MM.1S (cell line): Measurements from ENCODE around the gene BCLAF3.

Experiments
- DNase-seq: peaks from one replicate; pipeline ENCODE4 v3.0.0-alpha.2; 2015
- H2AFZ ChIP-seq: fragments of 300-600 bp; sonication (generic); 2 replicates; pipeline ENCODE4 v1.6.0; 2016; ENCODE audit warnings: antibody characterized with exemption, low read length
- H3F3A ChIP-seq: fragments of 300-600 bp; sonication (generic); 2 replicates; pipeline ENCODE4 v1.6.1; 2016; ENCODE audit warnings: mild to moderate bottlenecking, antibody characterized with exemption, low read length, moderate library complexity, mixed read lengths; ENCODE audit not compliant: insufficient read depth
- H3K27ac ChIP-seq: fragments of 300-600 bp; sonication (generic); 2 replicates; pipeline ENCODE4 v1.5.1; 2016; ENCODE audit warnings: mild to moderate bottlenecking, low read length
- H3K27me3 ChIP-seq: fragments of 300-600 bp; sonication (generic); replicated peaks from 2 replicates; pipeline ENCODE4 v1.6.0; 2016; ENCODE audit warnings: low read length; ENCODE audit not compliant: insufficient read depth
- H3K36me3 ChIP-seq: fragments of 300-600 bp; sonication (generic); replicated peaks from 2 replicates; pipeline ENCODE4 v1.6.1; 2016; ENCODE audit warnings: mild to moderate bottlenecking, low read length, mixed read lengths; ENCODE audit not compliant: insufficient read depth
- H3K4me1 ChIP-seq: fragments of 300-600 bp; sonication (generic); 2 replicates; pipeline ENCODE4 v1.6.1; 2016; ENCODE audit warnings: low read length, mixed read lengths
- H3K4me2 ChIP-seq: fragments of 300-600 bp; sonication (generic); 2 replicates; pipeline ENCODE4 v1.6.0; 2016; ENCODE audit warnings: low read depth, low read length
- H3K4me3 ChIP-seq: fragments of 300-600 bp; sonication (generic); 2 replicates; pipeline ENCODE4 v1.5.1; 2016; ENCODE audit warnings: low read length, mixed read lengths
- H3K79me2 ChIP-seq: fragments of 300-600 bp; sonication (generic); 2 replicates; pipeline ENCODE4 v1.6.1; 2016; ENCODE audit warnings: mixed run types, low read length, mixed read lengths
- H3K9ac ChIP-seq: fragments of 300-600 bp; sonication (generic); 2 replicates; pipeline ENCODE4 v1.6.1; 2016; ENCODE audit warnings: low read length, mixed read lengths
- H3K9me2 ChIP-seq: fragments of 300-600 bp; sonication (generic); replicated peaks from 2 replicates; pipeline ENCODE4 v1.6.1; 2016; ENCODE audit warnings: mild to moderate bottlenecking, low read length, mixed read lengths; ENCODE audit not compliant: insufficient read depth
- H3K9me3 ChIP-seq: fragments of 300-600 bp; sonication (generic); replicated peaks from 2 replicates; pipeline ENCODE4 v1.6.1; 2016; ENCODE audit warnings: mild to moderate bottlenecking, low read length, mixed read lengths; ENCODE audit not compliant: insufficient read depth
- H4K20me1 ChIP-seq: fragments of 300-600 bp; sonication (generic); 2 replicates; pipeline ENCODE4 v1.6.1; 2016; ENCODE audit warnings: mild to moderate bottlenecking, low read length, moderate library complexity, mixed read lengths; ENCODE audit not compliant: insufficient read depth
- CTCF ChIP-seq: fragments of 300-600 bp; sonication (generic); IDR thresholded peaks from 2 replicates; pipeline ENCODE4 v1.5.1; 2016; ENCODE audit warnings: antibody characterized with exemption, low read length, mixed read lengths
- EZH2 ChIP-seq: fragments of 300-600 bp; sonication (generic); optimal IDR thresholded peaks from 2 replicates; pipeline ENCODE3; 2017; ENCODE audit warnings: low read depth, mild to moderate bottlenecking, antibody characterized with exemption, low read length, mixed read lengths
- EZH2phosphoT487 ChIP-seq: fragments of 300-600 bp; sonication (generic); IDR thresholded peaks from 2 replicates; pipeline ENCODE4 v1.6.1; 2018; ENCODE audit warnings: antibody characterized with exemption, low read length

Gene BCLAF3

GRCh38 chrX:20005883-20006282 is 15.0 kb upstream of the BCLAF3 start:
- no peaks in the 10 kb centered on the region for H3K27me3 ChIP-seq
- no peaks in the 10 kb centered on the region for H3K9me3 ChIP-seq
- peaks cover 6% of the 10 kb centered on the region; the same call in 1 of the 2 replicates for H3K4me1 ChIP-seq
- no peak overlapping the region for H2AFZ ChIP-seq
- no peak overlapping the region for H3K4me2 ChIP-seq
- no peaks in the 10 kb centered on the region for H4K20me1 ChIP-seq
- no peak overlapping the region for H3K27ac ChIP-seq
- H3K9me2 ChIP-seq = no peaks in the 10 kb centered on the region
- no peak overlapping the region for H3K4me3 ChIP-seq
- H3K36me3 ChIP-seq = no peaks in the 10 kb centered on the region
- TF ChIP-seq EZH2phosphoT487 = no peak
- no peak for TF ChIP-seq CTCF
- no peak for TF ChIP-seq EZH2
- H3K79me2 ChIP-seq = no peaks in the 10 kb centered on the region
- H3K9ac ChIP-seq = no peak overlapping the region
- no peak for DNase-seq
- no peaks in the 10 kb centered on the region for H3F3A ChIP-seq

- Histone ChIP-seq H3K4me1 (no peaks in the 10 kb centered on the region), H3K9me2 (no peaks in the 10 kb centered on the region), H3K27me3 (no peaks in the 10 kb centered on the region), H3K9ac (no peak overlapping the region), H2AFZ (no peak overlapping the region), H3K36me3 (no peaks in the 10 kb centered on the region), H3K4me3 (no peak overlapping the region), H3F3A (no peaks in the 10 kb centered on the region), H3K27ac (no peak overlapping the region), H3K79me2 (no peaks in the 10 kb centered on the region), H4K20me1 (no peaks in the 10 kb centered on the region), H3K4me2 (no peak overlapping the region), H3K9me3 (no peaks in the 10 kb centered on the region)
- no peak for TF ChIP-seq EZH2
- DNase-seq = no peak
Measured at GRCh38 chrX:20001588-20001987, 10.7 kb upstream of the BCLAF3 start.

- Histone ChIP-seq H3K79me2 (peaks cover 23% of the 10 kb centered on the region), H3K4me3 (peak overlapping the region; percentile 49; the same call in 1 of the 2 replicates), H3K9me3 (no peaks in the 10 kb centered on the region), H3K27ac (no peak overlapping the region), H3K9me2 (no peaks in the 10 kb centered on the region), H2AFZ (peak overlapping the region; percentile 72), H3F3A (0 out of 2 replicates have a peak, but pooled peaks cover 3% of the 10 kb centered on the region), H3K4me1 (peaks cover 17% of the 10 kb centered on the region; the same call in 1 of the 2 replicates), H4K20me1 (no peaks in the 10 kb centered on the region), H3K4me2 (peak overlapping the region; percentile 57; the same call in 1 of the 2 replicates), H3K27me3 (no peaks in the 10 kb centered on the region), H3K36me3 (no peaks in the 10 kb centered on the region), H3K9ac (peak overlapping the region; percentile 10; the same call in 1 of the 2 replicates)
- DNase-seq = no peak
- TF ChIP-seq EZH2phosphoT487 (no peak), EZH2 (no peak), CTCF (no peak)
Measured at GRCh38 chrX:19991350-19991718, 473 bp upstream of the BCLAF3 start.

GRCh38 chrX:19990151-19990555 is 708 bp downstream of the BCLAF3 start:
- TF ChIP-seq EZH2 (no peak), EZH2phosphoT487 (no peak), CTCF (no peak)
- H3K79me2 ChIP-seq = peaks cover 33% of the 10 kb centered on the region
- 0 out of 2 replicates have a peak, but pooled peaks cover 3% of the 10 kb centered on the region for H3F3A ChIP-seq
- H3K4me3 ChIP-seq = peak overlapping the region; percentile 74
- no peaks in the 10 kb centered on the region for H3K9me2 ChIP-seq
- peaks cover 17% of the 10 kb centered on the region; the same call in 1 of the 2 replicates for H3K4me1 ChIP-seq
- peak; percentile 13 for DNase-seq
- H3K36me3 ChIP-seq = no peaks in the 10 kb centered on the region
- H3K9me3 ChIP-seq = no peaks in the 10 kb centered on the region
- H3K27me3 ChIP-seq = no peaks in the 10 kb centered on the region
- peak overlapping the region; percentile 70 for H3K4me2 ChIP-seq
- H2AFZ ChIP-seq = peak overlapping the region; percentile 45; the same call in 1 of the 2 replicates
- H4K20me1 ChIP-seq = no peaks in the 10 kb centered on the region
- H3K27ac ChIP-seq = peak overlapping the region; percentile 29; the same call in 1 of the 2 replicates
- H3K9ac ChIP-seq = peak overlapping the region; percentile 56; the same call in 1 of the 2 replicates
